ENCODE measurements around the gene STXBP5.
"Not testable (repeated sequence)": the region's sequence is repeated elsewhere in the genome, so short reads cannot be mapped to it uniquely, and the experiment has no call there.

STXBP5 gene

DNA sequence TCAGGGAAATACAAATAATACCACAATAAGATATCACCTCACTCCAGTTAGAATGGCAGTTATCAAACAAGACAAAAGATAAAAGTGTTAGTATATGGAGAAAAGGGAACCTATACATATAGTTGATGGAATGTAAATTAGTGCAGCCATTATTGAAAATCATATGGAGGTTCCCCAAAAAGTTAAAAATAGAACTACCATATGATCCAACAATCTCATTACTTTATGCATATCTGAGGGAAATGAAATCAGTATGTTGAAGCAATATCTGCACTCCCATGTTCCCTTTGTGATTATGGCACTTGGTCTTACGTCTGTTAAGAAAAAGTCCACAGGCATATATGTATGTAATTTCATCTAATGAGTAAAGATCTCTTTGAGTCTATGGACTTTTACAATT, 96.9 kb downstream of the STXBP5 start:
- no peak for DNase-seq

DNA sequence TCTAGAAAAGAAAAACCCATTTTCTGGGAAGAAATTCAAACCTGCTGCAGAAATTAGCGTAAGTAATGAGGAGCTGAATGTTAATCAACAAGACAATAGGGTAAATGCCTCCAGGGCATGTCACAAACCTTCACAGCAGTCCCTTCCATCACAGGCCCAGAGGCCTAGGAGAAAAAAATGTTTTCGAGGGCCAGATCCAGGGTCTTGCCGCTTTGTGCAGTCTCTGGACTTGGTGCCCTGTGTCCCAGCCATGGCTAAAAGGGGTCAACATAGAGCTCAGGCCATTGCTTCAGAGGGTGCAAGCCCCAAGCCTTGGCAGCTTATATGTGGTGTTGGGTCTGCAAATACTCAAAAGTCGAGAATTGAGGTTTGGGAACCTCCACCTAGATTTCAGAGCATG, 99.8 kb downstream of the STXBP5 start:
- no peak for DNase-seq

DNA sequence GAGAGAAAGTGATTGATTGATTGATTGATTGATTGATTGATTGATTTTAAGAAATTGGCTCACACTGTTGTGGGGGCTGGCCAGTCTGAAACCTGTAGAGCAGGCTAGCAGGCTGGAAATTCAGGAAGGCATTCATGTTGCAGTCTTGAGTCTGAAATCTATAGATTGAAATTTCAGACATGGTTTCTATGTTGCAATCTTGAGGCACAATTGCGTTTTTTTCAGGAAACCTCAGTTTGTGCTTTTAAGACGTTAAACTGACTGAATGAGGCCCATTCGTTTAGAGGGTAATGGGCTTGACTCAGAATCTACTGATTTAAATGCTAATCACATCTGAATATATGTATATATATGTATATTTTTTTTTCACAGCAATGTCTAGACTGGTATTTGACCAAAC, 106.3 kb downstream of the STXBP5 start:
- no peak for DNase-seq

DNA sequence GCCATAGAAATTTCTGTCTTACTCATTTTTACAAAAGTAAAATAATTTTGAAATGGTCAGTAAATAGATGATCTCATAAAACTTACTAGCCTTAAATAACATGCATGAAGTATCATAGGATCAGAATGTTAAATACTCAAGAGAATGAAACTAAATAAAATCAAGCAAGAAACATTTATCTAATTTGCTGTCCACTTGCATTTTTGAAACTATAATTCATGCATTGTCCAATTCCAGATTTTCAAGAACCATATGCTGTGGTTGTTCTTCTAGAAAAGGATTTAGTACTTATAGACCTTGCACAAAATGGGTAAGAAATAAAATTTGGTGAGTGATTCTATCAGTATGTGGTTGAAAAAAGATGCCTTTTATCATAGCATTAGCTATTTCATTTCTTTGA, 107.0 kb downstream of the STXBP5 start:
- DNase-seq = no peak

DNA sequence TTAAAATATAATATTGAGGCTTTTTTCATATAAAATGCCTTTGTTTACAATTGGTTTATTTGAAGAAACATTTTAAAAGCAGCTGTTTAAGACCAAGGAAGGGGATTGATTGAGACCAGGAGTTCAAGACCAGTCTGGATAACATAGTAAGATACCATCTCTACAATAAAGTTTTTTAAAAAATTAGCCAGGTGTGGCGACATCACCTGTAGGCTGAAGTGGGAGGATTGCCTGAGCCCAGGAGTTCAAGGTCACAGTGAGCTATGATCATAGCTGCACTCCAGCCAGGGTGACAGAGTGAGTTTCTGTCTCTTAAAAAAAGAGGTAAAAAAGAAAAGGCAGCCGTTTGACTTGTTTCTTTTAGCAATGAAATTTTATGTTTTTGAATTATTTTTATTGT, 117.0 kb downstream of the STXBP5 start:
- DNase-seq = no peak

DNA sequence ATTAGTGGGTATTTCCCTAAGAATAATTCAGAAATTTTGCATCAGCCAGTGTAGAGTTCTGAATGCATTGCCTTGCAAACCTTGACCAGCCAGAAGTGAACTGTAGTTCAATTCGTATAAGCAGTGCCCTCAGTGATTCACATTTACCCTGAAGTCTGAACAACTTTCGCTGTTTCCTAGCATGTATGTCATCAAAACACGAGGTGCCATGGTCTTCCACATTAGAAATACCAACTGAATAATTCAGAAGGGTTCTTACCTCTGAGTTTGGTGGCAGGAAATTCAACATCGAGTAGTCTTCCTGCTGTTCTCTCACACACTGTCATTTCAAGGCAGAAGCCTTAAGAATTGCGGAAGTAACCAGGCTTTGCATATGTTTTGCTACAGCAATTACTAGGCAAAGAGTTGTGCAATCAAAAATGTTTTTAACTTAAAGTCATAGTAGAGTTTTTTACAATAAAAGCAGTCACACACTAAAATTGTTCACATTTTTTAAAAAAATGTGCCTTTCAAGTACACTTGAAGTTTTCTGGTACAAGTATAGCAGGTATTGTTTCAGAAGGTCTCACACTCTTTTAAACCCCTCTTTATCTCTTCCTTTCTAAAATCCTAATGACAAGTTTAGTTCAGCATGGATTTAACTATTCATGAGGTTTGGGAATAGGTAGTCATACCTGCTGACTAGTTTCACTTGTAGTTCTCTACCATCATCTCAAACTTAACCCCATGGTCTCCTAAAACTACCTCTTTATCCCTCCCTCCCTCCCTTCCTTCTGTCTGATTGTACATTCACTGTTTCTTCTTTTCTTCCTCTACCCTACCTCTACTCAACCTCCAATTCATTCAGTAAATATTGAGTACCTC, 118.3 kb downstream of the STXBP5 start:
- no peak for DNase-seq

DNA sequence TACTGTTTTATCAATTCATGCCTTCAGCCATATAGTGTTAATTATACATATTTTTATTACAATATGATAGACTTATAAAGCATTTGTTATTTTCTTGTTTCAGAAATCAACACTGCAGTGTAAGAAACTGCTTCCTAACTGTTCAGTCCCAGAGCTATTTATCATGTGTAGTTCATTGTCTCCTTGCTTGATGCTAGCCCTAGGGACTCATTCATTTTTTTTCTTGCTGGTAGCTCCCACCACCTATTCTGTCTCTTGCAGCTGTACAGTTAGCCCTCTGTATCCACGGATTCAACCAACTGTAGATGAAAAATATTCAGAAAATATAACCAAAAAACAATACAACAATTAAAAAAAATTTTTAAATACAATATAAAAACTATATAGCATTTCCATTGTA, 121.3 kb downstream of the STXBP5 start:
- DNase-seq = no peak

DNA sequence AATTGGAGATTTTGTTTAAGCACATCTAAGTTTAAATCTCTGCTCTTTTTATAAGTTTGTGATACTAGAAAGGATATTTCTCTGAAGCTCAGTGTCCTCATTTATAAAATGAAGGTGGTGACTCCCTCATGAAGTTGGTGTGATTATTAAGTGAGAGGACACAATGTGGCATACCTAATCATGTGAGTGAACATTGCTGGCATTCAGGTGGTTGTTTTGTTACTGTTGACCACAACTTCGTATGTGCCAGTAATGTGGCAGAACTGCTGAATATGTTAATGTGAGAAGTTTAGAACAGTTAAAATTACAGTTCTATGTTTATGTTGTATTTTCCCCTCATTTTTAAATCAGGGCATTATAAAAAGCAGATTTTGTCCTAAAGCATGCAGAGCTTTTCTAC, 127.2 kb downstream of the STXBP5 start:
- no peak for DNase-seq

DNA sequence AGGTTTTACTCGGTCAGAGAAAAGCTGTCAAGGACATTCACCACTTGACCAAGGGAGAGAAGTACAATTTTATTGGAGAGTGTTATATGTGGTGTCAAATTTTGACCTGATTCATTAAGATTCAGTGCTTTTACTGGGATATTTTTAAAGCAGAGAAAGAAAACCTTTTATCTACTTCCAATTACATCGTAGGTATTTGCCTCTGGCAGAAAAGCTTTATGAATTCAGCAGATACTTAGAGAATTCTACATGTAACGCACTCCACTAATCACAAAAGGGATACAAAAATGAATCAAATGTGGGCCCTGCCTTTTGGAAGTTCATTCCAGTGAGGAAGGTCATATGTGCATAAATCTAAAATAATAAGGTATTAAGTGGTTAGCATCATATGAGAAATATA, 133.7 kb downstream of the STXBP5 start:
- no peak for DNase-seq

DNA sequence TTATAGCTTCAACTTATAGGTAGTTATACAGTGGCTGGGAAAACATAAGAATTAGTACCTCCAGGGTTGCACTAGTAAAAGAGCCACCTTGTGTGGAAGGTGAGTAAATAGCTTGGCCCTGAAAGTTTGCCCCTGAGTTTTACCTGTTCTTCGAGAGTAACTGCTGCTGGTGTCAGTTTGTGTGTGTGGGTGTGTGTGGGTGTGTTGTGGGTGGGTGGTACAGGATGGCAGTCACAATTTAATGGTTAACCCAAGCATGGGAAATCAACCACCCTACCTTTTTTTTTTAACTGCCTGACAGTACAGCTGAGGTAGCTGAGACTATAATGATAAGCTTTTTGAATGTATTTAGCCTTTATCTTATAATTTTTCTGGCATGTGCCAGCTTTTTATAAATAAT, 137.3 kb downstream of the STXBP5 start:
- no peak for DNase-seq

DNA sequence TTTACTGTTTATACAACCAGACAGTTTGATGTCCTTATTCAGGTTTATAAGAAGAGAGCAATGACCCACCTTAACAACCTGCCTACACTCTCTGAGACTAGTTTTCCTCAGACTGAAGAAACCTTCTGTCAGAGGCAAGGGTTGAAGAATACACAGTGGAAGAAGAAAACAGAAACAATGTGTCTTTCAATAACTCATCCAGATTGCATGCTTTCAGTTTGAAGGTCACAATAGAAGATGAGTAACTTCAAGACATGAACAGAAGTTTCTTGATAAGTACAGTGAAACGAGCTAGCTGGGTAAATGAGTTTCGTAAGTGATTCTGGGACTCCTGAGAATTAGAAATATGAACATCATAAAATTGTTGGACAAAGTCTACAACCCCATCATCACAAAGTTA, 141.7 kb downstream of the STXBP5 start:
- no peak for DNase-seq

DNA sequence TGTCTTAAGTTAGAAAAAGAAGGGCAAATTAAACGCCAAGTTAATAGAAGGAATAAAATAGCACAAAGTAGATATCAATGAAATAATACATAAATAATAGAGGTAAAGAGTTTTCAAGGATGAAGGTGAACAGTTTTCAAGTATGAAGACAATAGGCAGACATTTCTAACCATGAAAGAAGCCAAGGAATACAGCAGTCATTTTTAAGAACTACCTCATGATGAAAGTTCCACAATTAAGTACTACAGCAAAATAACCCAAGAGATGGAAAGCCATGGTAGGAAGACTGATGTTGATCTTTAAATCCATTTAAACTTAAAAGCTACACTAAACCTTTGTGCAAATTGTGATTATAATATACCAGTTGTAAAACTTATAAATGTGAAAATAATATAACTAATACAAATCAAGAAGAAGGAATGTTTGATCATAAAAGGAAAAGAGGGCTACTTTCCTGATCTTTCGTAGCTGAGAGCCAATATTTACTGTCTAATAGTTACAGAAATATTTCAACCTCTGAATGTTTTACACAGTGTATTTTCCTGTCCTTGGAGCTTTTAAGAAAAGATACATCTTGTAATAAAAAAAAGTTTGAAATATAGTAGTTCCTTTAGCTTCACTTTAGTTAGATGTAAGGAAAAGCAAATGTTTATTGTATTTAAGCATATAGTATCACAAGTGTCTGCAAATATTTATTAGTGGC, 143.1 kb downstream of the STXBP5 start:
- DNase-seq = no peak

DNA sequence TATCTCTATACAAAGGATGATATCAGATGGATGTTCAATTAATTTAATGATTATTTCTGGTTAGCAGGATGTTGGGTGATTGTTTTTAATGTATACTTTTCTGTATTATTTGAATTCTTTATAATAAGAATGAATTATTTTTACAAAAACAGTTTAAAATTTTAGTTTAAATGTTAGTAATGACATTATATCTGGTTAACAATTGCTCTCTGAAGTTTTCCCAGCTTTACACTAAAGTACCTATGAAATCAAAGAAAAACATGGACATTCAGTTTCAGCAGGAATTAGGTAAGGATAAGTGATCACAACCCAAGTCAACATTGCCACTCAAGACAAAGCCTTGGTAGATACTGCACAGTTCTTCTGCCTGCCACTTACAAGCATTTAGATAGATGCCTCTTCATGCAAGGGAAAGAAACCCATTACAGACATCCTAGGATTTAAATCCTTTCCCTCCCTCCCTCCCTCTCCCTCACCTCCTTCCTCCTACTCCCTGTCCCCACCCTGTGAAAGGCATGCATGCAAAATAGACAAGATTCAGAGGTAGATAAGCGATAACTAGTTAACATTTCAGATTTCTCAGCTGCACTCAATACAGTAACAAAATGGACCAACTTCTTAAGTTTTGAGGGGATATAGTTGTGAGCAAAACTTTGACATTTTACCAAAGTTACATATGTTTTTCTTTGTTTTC, 143.8 kb downstream of the STXBP5 start:
- DNase-seq = no peak

DNA sequence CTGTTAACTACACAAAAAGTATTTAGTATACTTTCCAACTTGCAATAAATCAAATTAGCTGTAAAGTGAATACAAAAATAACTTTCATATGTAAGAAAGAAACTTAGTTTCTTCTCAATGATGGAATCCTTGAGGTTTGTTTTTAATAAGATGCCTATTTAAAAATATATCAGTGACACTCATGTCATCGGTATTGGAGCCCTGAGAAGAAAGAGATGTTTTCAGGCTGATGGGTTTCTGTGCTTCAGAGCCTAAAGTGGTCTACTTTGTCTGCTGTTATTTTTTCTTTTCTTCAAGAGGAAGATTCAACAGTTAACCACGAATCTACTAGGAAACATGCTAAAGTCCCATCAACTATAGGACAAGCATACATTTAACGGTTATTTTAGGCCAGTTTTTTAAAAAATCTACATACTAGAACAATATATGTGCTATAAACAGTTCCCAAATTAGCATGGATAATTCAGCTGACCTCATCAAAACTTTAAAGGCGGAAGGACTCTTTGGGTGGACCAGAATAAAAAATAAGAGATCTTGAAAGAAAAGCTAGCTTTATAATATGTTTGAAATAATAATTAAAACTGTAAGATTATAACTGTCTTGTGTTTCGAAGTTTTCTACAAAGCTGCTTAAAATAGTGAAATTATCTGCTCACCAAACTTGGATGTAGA, 157.2 kb downstream of the STXBP5 start:
- no peak for DNase-seq

DNA sequence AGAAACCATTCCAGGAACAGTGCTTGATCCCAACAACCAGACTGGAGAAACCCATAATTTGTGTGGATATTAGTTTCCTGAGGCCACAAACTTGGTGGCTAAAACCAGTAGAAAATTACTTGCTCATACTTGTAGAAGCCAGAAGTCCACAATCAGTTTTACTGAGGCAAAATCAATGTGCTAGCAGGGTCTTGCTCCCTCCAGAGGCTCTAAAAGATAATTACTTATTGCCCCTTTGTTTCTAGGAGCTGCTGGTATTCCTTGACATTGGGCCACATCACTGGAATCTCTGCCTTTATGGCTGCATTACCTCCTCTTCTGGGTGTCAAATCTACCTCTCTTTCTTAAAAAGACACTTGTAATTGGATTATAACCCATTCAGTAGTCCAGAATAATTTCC, 162.1 kb downstream of the STXBP5 start:
- DNase-seq = no peak

DNA sequence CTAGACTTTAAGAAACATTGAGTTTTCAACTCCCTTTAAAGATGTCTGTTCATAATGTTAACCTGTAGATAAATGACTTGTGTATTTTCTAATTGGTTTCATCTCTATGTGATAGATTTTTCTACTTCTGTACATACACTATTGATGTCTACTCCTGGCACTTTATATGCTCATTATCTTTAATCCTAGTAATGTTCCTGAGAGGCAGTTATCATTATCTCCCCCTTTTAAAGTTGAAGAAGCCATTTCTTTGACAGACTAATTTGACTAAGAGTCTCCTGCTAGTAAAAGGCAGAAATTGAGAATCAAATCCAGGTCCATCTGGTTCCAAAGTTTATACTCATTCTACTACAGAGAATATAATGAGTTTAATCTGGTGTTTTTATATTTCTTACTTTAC, 167.1 kb downstream of the STXBP5 start:
- DNase-seq = no peak

DNA sequence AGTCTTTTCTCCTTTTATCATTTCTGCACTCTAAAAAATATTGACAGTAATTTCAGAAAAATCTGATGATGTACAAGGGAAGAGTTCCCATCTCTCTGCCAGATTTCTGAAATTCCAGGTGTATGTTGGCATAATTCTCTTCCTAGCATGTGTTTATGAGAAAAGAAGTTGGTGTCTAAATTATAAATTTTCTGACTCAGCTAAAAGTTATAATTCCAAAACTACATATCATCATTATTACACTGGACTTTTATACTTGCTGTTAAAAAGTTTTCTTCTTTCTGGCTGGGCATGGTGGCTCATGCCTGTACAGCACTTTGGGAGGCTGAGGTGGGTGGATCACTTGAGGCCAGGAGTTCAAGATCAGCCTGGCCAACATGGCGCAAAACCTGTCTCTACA, 168.6 kb downstream of the STXBP5 start:
- no peak for DNase-seq

DNA sequence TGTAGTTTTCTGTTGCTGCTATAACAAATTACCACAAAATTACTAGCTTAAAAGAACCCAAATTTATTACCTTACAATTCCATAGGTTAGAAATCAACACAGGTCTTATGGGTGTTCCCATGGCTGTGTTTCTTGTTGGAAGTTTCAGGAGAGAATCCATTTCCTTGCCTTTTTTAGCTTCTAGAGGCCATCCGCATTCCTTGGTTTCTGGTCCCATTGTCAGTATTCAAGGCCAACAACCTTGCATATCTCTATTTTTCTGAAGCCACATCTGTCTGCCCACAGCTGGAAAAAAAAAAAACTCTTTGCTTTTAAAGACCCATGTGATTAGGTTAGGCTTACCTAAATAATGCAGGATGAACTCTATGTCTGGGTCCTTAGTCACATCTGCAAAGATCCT, 174.6 kb downstream of the STXBP5 start:
- no peak for DNase-seq

DNA sequence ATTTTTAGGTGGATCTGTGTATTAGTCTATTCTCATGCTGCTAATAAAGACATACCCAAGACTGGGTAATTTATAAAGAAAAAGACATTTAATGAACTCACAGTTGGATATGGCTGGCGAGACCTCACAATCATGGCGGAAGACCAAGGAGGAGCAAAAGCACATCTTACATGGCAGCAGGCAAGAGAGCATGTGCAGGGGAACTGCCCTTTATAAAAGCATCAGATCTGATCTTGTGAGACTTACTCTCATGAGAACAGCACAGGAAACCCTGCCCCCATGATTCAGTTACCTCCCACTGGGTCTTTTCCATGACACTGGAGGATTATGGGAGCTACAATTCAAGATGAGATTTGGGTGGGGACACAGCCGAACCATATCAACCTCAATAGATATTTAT, 176.6 kb downstream of the STXBP5 start:
- not testable (repeated sequence) for DNase-seq

DNA sequence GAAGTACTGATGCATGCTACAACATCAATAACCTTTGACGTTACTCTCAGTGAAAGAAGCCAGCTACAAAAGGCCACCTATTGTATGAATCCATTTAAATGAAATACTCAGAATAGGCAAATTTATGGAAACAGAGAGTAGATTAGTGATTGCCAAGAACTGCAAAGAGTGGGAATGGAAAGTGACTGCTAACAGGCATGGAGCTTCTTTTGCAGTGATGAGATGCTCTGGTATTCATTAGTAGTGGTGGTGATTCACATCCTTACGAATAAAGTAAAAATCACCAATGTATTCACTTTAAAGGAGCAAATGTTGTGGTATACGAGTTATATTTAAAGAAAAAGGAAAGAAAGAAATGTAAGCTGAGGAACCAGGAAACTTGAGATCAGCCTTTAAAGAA, 177.5 kb downstream of the STXBP5 start:
- no peak for DNase-seq

DNA sequence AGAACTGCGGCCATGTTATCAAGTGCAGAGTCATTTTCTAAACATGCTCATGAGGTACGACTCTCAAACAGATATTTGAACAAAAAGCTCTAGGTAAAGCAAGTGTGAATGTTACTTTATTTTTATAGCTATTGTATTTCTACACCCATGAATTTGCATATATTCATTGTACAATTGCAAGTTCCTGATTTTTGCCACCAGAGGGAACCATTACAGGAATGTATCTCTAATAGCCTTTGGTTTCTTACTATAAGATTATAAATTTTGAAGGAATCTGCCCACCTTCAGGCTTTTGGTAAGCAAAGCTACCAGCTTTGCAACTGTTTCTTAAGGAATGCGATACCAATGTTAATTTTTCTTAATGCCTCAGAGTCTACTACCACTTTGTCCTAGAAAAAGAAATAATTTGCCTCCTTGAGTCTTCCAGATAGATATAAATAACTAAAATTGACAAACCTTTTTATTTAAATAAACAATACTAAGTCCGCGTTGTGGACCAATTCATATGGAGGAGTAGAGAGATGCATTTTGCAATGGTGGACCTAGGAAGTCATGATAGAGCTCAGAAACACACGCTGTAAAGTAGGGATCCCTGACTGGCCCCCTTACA, 178.8 kb downstream of the STXBP5 start:
- no peak for DNase-seq

DNA sequence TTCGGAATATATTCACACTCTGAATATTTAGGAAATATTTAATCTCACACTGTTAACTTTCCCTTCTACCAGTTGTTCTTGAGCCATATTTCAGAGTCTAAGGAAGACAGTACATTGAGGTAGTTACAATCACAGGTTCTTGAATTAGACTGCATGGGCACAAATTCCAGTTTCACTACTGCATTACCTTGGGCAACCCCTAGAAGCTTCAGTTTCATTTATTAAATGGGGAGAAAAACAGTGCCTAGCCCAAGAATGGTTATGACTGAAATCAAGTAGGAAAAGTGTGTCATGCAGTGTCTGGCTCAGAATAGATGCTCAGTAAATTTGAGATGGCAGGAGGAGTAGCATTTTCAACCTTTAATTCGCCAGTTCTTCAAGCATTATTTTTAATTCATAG, 179.8 kb downstream of the STXBP5 start:
- no peak for DNase-seq

Measured in SHP77 (cell line).